NAMALWA (cell line): ENCODE measurements around the gene NRARP.
"Not testable (repeated sequence)": the region's sequence is repeated elsewhere in the genome, so short reads cannot be mapped to it uniquely, and the experiment has no call there.

Experiments used
- DNase-seq: peaks from one replicate; pipeline ENCODE4 v3.0.0-alpha.2; 2015; ENCODE audit warnings: low spot score

Gene NRARP

GRCh38 chr9:137276473-137277328, 25.4 kb downstream of the NRARP start:
- DNase-seq = peak; percentile 68

DNA sequence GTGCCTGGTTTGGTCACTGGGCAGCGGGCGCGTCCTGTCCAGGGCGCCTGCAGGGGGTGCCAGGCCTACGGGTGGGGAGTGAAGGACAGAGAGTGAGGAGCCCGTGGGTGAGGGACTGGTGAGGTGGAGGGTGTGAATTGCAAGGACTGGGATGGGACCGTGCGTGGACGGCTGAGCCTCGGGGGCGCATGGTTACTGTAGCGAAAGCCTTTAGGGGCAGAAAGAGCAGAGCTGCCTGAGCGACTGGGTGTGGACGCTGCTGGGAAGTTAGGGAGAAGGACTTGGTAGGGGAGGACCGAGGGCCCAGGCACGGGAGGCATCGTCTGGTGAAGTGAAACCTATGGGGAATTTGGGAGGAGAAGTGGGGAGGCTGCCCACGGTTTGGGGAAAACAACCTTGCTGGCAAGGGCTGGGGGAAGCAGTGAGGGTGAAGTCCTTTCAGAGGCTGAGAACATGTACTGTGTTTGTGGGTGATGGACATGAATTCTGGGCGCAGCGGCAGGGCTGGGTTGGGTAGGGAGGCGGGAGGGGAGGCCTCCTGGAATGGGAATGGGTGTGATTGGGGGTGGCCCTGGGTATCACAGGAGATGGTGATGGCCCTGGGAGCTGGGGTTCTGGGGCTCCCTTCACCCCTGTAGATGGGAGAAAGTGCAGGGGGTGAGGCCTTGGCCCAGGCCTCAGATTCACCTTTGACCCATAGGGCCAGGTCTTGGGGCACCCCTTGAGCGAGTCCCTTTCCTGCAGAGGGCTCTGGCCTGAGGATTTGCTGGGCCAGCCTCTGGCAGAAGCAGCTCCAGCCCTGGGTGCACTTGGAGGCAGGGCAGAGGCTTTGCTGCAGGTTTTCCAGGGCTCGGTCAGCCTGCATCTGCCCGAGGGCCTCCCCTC, 26.2 kb downstream of the NRARP start:
- DNase-seq = no peak

- no peak for DNase-seq
Observed at GRCh38 chr9:137275203-137275587, 26.9 kb downstream of the NRARP start.

DNA sequence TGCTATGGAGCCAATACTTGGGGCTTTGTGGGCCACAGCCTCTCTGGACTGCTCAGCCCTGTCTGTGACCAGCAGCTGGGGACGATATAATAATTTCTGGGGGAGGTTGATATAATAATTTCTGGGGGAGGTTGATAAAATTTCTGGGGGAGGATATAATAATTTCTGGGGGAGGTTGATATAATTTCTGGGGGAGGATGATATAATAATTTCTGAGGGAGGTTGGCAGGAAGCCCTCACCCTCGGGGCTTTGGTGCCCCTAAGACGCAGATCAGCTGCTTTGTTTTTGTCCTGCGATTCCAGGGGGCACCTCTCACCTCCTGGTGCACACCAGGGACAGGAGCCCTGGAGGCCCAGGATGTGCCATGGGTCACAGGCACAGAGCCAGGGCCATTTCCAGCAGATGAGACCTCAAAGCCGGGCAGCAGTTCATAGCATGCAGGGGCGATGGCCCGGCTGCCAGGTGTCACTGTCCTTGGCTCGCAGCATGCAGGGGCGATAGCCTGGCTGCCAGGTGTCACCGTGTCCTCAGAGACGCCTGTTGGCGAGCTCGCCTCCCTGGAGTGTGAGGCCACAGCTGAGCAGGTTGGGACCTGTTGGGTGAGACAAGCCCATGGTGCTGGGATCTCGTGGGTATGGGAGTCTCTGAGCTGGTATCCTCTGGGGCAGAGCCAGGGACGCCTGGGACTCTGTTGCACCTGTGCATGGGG, 28.3 kb downstream of the NRARP start:
- peak; percentile 68 for DNase-seq

DNA sequence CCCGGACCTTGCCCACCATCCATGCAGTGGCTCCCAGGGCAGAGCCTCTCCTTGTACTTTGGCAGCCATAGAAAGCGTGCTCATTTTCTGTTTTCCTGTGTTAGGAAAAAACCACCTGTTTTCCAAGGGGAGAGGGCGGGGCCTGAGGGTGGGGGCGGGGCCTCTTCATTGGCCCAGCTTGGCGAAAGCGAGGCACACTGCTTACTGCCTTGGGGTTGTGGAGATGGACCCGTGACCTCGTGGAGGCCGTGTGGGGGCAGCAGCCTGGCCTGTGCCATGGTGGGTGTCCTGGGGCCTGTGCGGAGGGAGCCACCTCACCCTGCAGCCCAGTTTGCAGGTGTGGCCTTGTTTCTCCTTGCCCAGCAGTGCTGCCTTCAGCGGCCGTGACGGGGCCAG, 29.0 kb downstream of the NRARP start:
- DNase-seq = no peak

DNA sequence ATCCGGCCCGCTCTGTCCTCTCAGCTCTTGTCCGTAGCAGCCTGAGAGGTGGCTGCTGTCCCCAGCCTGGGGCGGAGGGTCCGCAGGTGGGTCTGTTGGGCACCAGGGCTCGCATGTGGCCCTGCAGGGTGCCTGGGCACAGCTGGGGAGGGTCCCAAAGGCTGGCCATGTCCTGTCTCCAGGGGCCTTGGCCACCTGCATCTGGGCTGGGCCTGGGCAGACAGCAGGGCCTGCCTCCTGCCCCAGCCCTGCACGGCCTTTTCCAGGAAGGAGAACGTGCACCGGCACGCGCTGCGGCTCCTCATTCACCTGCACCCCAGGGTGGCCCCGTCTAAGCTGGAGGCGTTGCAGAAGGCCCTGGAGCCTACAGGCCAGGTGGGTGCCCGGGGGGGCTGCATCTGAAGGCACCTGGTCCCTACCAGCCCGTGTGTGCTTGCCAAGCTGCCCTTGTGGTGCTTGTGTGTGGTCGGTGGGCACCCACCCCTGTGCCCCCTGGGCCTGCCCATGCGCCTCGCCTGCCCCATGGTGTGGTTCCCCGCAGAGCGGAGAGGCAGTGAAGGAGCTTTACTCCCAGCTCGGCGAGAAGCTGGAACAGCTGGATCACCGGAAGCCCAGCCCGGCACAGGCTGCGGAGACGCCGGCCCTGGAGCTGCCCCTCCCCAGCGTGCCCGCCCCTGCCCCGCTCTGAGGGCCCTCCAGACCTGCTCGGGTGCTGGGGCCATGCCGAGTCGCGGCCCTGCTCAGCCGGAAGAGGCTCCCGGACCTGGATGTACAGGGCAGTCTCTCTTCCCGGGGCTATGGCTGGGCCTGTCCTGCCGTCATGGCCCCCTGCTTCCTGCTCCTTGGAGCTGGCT, 29.6 kb downstream of the NRARP start:
- no peak for DNase-seq

- no peak for DNase-seq
Observed at GRCh38 chr9:137271696-137272076, 30.4 kb downstream of the NRARP start.

DNA sequence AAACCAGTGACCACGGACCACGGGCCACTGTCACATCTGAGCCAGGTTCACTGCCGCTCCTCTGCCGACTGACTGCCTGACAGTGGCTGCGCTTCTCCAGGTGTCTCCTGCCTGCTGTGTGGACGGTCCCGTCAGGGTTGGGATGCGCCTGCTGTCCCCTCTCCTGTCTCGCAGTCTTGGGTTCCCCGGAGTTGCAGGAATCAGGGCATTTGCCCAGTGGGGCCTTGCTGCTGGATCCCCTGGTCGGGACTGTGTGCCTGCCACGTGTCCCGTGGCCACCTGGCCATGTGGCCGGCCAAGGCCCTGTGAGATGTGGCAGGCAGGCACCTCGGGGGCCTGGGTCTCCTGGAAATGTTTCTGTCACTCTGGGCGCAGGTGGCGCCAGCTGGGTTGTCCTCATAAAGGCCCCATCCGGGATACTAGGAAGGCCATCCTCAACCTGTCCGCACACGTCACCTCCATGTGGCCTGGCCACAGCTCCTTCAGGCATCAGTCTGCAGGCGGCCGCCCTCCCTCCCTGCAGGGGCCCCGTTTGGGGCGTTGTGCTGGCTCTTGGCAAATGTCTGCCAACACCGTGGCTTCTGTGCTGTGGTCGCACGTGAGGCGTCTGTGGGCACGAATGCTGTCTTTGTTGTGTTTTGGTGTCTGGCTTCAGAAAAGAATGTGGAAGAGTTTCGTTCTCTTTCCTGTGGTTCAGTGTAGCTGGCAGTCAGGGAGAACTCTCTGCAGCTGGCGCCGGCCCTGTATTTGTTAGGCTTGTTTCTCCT, 31.0 kb downstream of the NRARP start:
- no peak for DNase-seq

DNA sequence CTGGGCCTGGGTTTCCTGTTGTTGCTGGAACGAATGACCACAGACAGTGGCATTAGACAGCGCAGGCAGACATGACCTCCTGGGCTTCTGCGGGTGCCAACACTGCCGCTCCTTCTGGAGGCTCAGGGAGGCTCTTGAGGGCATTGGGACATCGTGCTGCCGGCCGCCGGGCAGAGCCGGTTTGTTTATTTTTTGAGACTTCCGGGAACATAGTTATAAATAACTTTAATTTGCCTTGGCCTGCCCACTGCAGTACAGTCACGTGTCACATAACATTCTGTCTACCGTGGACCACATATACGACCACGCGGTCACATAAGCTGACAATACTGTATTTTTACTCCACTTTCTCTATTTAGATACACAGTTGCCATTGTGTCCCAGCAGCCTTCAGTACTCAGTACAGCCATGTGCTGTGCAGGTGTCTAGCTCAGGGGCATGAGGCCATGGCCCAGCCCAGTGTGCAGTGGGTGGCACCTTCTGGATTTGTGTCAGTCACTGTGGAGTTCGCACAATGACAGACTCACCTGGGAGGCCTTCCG, 32.8 kb downstream of the NRARP start:
- DNase-seq = peak; percentile 84

- DNase-seq = no peak
Observed at GRCh38 chr9:137268538-137269201, 33.4 kb downstream of the NRARP start.

DNA sequence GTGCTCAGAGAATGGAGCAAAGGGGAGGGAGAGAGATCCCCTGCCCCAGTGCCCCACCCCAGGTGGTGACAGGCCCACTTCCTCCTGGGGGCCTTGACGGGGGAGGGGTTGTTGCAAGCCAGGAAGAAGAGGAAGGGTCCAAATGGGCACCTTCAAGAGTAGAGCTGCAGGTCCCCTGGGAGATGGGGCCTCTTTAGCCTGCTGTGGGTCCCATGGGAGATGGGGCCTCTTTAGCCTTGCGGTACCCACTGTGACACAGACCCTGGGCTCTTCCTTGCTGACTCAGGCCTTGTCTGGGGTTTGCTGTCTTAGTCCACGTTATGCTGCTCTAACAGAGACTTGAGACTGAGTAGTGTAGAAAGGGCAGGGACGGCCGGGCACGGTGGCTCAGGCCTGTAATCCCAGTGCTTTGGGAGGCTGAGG, 34.1 kb downstream of the NRARP start:
- DNase-seq = peak; percentile 91

DNA sequence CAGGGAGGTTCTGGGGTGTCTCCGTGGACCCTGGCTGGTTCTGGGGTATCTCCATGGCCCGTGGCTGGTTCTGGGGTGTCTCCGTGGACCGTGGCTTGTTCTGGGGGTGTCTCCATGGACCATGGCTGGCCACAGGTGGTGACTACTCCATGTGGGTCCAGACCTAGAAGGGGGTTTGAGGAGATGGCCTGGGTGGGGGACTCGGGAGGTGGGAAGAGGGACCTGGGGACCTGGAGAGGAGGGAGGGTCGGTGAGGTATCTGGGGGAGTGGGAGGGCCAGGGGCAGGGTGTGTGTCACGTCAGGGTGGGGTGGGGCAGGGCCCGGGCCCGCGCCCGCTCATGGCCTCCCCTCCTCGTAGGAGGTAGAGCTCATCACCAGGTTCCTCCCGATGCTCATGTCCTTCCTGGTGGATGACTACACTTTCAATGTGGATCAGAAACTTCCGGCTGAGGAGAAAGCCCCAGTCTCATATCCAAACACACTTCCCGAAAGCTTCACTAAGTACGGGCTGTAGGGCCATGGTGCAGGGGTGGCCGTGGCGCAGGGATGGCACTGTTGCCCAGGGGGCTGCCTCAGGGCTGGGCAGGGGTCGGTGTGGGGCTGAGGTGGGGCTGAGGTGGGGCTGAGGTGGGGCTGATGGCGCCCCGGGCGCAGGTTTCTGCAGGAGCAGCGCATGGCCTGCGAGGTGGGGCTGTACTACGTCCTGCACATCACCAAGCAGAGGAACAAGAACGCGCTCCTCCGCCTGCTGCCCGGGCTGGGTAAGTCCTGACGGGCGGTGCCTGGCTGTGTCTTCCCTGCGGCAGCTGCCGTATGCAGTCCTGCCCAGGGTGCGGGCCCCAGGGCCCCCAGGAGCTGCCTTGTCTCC, 35.3 kb downstream of the NRARP start:
- no peak for DNase-seq

DNA sequence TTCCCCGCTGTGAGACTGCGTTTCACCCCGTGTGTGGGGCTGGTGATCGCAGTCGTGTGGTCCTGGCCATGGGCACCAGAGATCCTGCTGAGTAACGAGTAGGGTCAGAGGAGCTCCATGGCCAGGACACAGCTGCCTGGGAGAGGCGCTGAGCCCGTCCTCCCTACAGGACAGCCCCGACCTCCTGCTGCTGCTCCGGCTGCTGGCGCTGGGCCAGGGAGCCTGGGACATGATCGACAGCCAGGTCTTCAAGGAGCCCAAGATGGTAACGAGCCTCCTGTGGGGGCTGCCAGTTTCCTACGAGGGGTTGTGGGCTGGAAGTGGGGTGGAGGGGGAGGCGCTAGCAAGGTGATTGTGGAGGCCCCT, 35.9 kb downstream of the NRARP start:
- DNase-seq = no peak

DNA sequence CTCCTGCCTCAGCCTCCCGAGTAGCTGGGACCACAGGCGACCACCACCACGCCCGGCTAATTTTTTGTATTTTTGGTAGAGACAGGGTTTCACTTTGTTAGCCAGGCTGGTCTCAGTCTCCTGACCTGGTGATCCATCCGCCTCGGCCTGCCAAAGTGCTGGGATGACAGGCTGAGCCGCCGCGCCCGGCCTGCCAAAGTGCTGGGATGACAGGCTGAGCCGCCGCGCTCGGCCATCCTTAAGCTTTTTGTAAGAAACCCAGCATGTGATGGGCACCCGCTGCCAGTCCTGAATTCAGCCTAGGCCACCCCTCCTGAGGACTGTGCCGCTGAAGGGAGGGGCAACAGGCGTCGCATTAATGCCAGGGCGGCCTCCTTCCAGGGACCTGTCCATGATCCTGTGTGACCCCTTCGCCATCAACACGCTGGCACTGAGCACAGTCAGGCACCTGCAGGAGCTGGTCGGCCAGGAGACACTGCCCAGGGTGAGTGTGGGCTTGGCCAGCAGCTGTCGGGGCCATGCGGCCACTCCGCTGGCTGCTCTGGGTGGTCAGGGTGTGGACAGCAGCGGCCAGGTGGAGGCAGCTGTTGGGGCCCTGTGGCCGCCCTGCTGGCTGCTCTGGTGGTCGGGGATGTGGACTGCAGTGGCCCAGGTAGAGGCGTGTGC, 36.4 kb downstream of the NRARP start:
- DNase-seq = no peak

DNA sequence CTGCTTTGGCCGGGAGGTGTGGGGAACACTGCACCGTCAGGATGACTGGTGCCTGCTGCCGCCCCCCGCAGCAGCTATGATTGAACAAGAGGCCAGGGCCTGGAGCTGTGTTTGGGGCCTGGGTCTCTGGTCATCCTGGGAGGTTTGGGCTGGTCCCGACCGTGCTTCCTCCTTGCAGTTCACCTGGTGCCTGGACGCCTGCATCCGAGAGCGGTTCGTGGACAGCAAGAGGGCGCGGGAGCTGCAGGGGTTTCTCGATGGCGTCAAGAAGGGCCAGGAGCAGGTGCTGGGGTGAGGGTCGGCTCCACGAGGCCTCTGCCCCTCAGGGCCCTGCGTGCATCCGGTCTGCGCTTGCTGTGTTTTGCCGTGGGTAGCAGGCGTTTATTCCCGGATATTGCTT, 38.0 kb downstream of the NRARP start:
- DNase-seq = no peak

GRCh38 chr9:137263506-137263905, 38.6 kb downstream of the NRARP start:
- no peak for DNase-seq

- DNase-seq = no peak
Observed at GRCh38 chr9:137262909-137263285, 39.2 kb downstream of the NRARP start.

GRCh38 chr9:137262173-137262908, 39.7 kb downstream of the NRARP start:
- DNase-seq = not testable (repeated sequence)
